Measurements from ENCODE around the gene RASA1.

RASA1 gene

GRCh38 chr5:87400305-87400899 is 132.7 kb downstream of the RASA1 start:
- no peaks in the 10 kb centered on the region for H3K27me3 Mint-ChIP-seq
- no peaks in the 10 kb centered on the region for H3K9me3 Mint-ChIP-seq
- ATAC-seq (replicated peaks; ENCODE audit: extremely low read depth, poor library complexity, severe bottlenecking) (peak; percentile 70), DNase-seq (ENCODE audit: low spot score in 2 of 2) (no peak)
- peaks cover 74% of the 10 kb centered on the region for H3K36me3 Mint-ChIP-seq (ENCODE audit: insufficient read depth)
- H3K4me1 Mint-ChIP-seq: peaks cover 10% of the 10 kb centered on the region
- H3K27ac Mint-ChIP-seq (ENCODE audit: low read depth): no peak overlapping the region
- no peak overlapping the region for H3K4me3 Mint-ChIP-seq

GRCh38 chr5:87401626-87402025 is 133.9 kb downstream of the RASA1 start:
- H3K27me3 Mint-ChIP-seq: no peaks in the 10 kb centered on the region
- DNase-seq (ENCODE audit: low spot score in 2 of 2) (no peak), ATAC-seq (replicated peaks; ENCODE audit: extremely low read depth, poor library complexity, severe bottlenecking) (no peak)
- no peaks in the 10 kb centered on the region for H3K9me3 Mint-ChIP-seq
- H3K4me3 Mint-ChIP-seq: no peak overlapping the region
- H3K27ac Mint-ChIP-seq (ENCODE audit: low read depth): peak overlapping the region; percentile 70
- peaks cover 16% of the 10 kb centered on the region for H3K4me1 Mint-ChIP-seq
- H3K36me3 Mint-ChIP-seq (ENCODE audit: insufficient read depth): peaks cover 76% of the 10 kb centered on the region

GRCh38 chr5:87403409-87403808 is 135.7 kb downstream of the RASA1 start:
- Mint-ChIP-seq H3K27me3 (no peaks in the 10 kb centered on the region), H3K4me1 (peaks cover 31% of the 10 kb centered on the region)
- no peak for ATAC-seq (replicated peaks; ENCODE audit: extremely low read depth, poor library complexity, severe bottlenecking)

GRCh38 chr5:87403899-87404298 is 136.2 kb downstream of the RASA1 start:
- peaks cover 36% of the 10 kb centered on the region for H3K4me1 Mint-ChIP-seq
- H3K4me3 Mint-ChIP-seq: no peak overlapping the region
- H3K36me3 Mint-ChIP-seq (ENCODE audit: insufficient read depth): peaks cover 81% of the 10 kb centered on the region
- DNase-seq (ENCODE audit: low spot score in 2 of 2) (no peak), ATAC-seq (replicated peaks; ENCODE audit: extremely low read depth, poor library complexity, severe bottlenecking) (no peak)
- no peaks in the 10 kb centered on the region for H3K9me3 Mint-ChIP-seq
- H3K27ac Mint-ChIP-seq (ENCODE audit: low read depth): no peak overlapping the region
- H3K27me3 Mint-ChIP-seq: no peaks in the 10 kb centered on the region

More at GRCh38 chr5:87403409-87403808, 135.7 kb downstream of the RASA1 start:
- H3K27ac Mint-ChIP-seq (ENCODE audit: low read depth): peak overlapping the region; percentile 44
- no peak for DNase-seq (ENCODE audit: low spot score in 2 of 2)
- no peak overlapping the region for H3K4me3 Mint-ChIP-seq
- no peaks in the 10 kb centered on the region for H3K9me3 Mint-ChIP-seq
- peaks cover 81% of the 10 kb centered on the region for H3K36me3 Mint-ChIP-seq (ENCODE audit: insufficient read depth)

GRCh38 chr5:87404359-87404758 is 136.7 kb downstream of the RASA1 start:
- DNase-seq (ENCODE audit: low spot score in 2 of 2): no peak
- no peaks in the 10 kb centered on the region for H3K9me3 Mint-ChIP-seq
- no peak overlapping the region for H3K4me3 Mint-ChIP-seq
- peaks cover 81% of the 10 kb centered on the region for H3K36me3 Mint-ChIP-seq (ENCODE audit: insufficient read depth)
- no peaks in the 10 kb centered on the region for H3K27me3 Mint-ChIP-seq
- no peak for ATAC-seq (replicated peaks; ENCODE audit: extremely low read depth, poor library complexity, severe bottlenecking)
- peaks cover 41% of the 10 kb centered on the region for H3K4me1 Mint-ChIP-seq
- no peak overlapping the region for H3K27ac Mint-ChIP-seq (ENCODE audit: low read depth)

GRCh38 chr5:87405472-87406155 is 137.9 kb downstream of the RASA1 start:
- no peaks in the 10 kb centered on the region for H3K27me3 Mint-ChIP-seq
- ATAC-seq (replicated peaks; ENCODE audit: extremely low read depth, poor library complexity, severe bottlenecking) (no peak), DNase-seq (ENCODE audit: low spot score in 2 of 2) (no peak)
- H3K4me1 Mint-ChIP-seq: peaks cover 48% of the 10 kb centered on the region
- peak overlapping the region; percentile 94 for H3K27ac Mint-ChIP-seq (ENCODE audit: low read depth)
- H3K36me3 Mint-ChIP-seq (ENCODE audit: insufficient read depth): peaks cover 80% of the 10 kb centered on the region
- peak overlapping the region; percentile 21 for H3K4me3 Mint-ChIP-seq
- H3K9me3 Mint-ChIP-seq: no peaks in the 10 kb centered on the region

GRCh38 chr5:87408204-87408603 is 140.5 kb downstream of the RASA1 start:
- Mint-ChIP-seq H3K9me3 (no peaks in the 10 kb centered on the region), H3K4me1 (peaks cover 64% of the 10 kb centered on the region), H3K36me3 (ENCODE audit: insufficient read depth) (peaks cover 82% of the 10 kb centered on the region), H3K27ac (ENCODE audit: low read depth) (peak overlapping the region; percentile 94), H3K27me3 (no peaks in the 10 kb centered on the region), H3K4me3 (peak overlapping the region; percentile 12)
- DNase-seq (ENCODE audit: low spot score in 2 of 2) (no peak), ATAC-seq (replicated peaks; ENCODE audit: extremely low read depth, poor library complexity, severe bottlenecking) (peak; percentile 38)

GRCh38 chr5:87410931-87411330 is 143.2 kb downstream of the RASA1 start:
- ATAC-seq (replicated peaks; ENCODE audit: extremely low read depth, poor library complexity, severe bottlenecking) (no peak), DNase-seq (ENCODE audit: low spot score in 2 of 2) (no peak)
- Mint-ChIP-seq H3K9me3 (no peaks in the 10 kb centered on the region), H3K36me3 (ENCODE audit: insufficient read depth) (peaks cover 62% of the 10 kb centered on the region), H3K4me3 (peak overlapping the region; percentile 84), H3K27ac (ENCODE audit: low read depth) (peak overlapping the region; percentile 97), H3K27me3 (no peaks in the 10 kb centered on the region), H3K4me1 (peaks cover 60% of the 10 kb centered on the region)

GRCh38 chr5:87411586-87411972 is 143.9 kb downstream of the RASA1 start:
- Mint-ChIP-seq H3K36me3 (ENCODE audit: insufficient read depth) (peaks cover 57% of the 10 kb centered on the region), H3K4me1 (peaks cover 53% of the 10 kb centered on the region)
- DNase-seq (ENCODE audit: low spot score in 2 of 2): no peak

GRCh38 chr5:87411973-87412629 is 144.4 kb downstream of the RASA1 start:
- Mint-ChIP-seq H3K4me1 (peaks cover 48% of the 10 kb centered on the region), H3K9me3 (no peaks in the 10 kb centered on the region), H3K36me3 (ENCODE audit: insufficient read depth) (peaks cover 51% of the 10 kb centered on the region), H3K4me3 (peak overlapping the region; percentile 84), H3K27ac (ENCODE audit: low read depth) (peak overlapping the region; percentile 97), H3K27me3 (no peaks in the 10 kb centered on the region)
- ATAC-seq (replicated peaks; ENCODE audit: extremely low read depth, poor library complexity, severe bottlenecking) (peak; percentile 30), DNase-seq (ENCODE audit: low spot score in 2 of 2) (no peak)

More at GRCh38 chr5:87411586-87411972, 143.9 kb downstream of the RASA1 start:
- no peaks in the 10 kb centered on the region for H3K27me3 Mint-ChIP-seq
- H3K27ac Mint-ChIP-seq (ENCODE audit: low read depth): peak overlapping the region; percentile 97
- H3K9me3 Mint-ChIP-seq: no peaks in the 10 kb centered on the region
- no peak for ATAC-seq (replicated peaks; ENCODE audit: extremely low read depth, poor library complexity, severe bottlenecking)
- peak overlapping the region; percentile 84 for H3K4me3 Mint-ChIP-seq

- Mint-ChIP-seq H3K9me3 (no peaks in the 10 kb centered on the region), H3K27ac (ENCODE audit: low read depth) (peak within 1 kb of the TSS; percentile 97), H3K4me1 (peaks cover 41% of the 10 kb centered on the region), H3K4me3 (peak within 1 kb of the TSS; percentile 84), H3K27me3 (no peaks in the 10 kb centered on the region), H3K36me3 (ENCODE audit: insufficient read depth) (peaks cover 45% of the 10 kb centered on the region)
- peak; percentile 94 for ATAC-seq (replicated peaks; ENCODE audit: extremely low read depth, poor library complexity, severe bottlenecking)
- DNase-seq (ENCODE audit: low spot score in 2 of 2): peak; percentile 90 to 94
These were observed 145.1 kb downstream of the RASA1 start, which contains the start of gene CCNH for GRCh38 chr5:87412630-87413342. TSS of gene CCNH (minus strand) at chr5:87412930. CDS start at chr5:87412794, 136 bp downstream.

GRCh38 chr5:87413343-87413645 is 145.6 kb downstream of the RASA1 start:
- H3K4me3 Mint-ChIP-seq: peak overlapping the region; percentile 84
- H3K4me1 Mint-ChIP-seq: peaks cover 37% of the 10 kb centered on the region
- H3K36me3 Mint-ChIP-seq (ENCODE audit: insufficient read depth): peaks cover 40% of the 10 kb centered on the region
- H3K27me3 Mint-ChIP-seq: no peaks in the 10 kb centered on the region
- DNase-seq (ENCODE audit: low spot score in 2 of 2): no peak
- ATAC-seq (replicated peaks; ENCODE audit: extremely low read depth, poor library complexity, severe bottlenecking): no peak
- peak overlapping the region; percentile 97 for H3K27ac Mint-ChIP-seq (ENCODE audit: low read depth)
- no peaks in the 10 kb centered on the region for H3K9me3 Mint-ChIP-seq

All from central memory CD8-positive, alpha-beta T cell (primary cell).